ENCODE data around the gene CKAP2.
"Not testable (repeated sequence)": the region's sequence is repeated elsewhere in the genome, so short reads cannot be mapped to it uniquely, and the experiment has no call there.

CKAP2 gene

GRCh38 chr13:52502277-52502676, 47.0 kb downstream of the CKAP2 start:
- H3K27me3 ChIP-seq (ENCODE audit: control insufficient read depth, insufficient read depth, low read length); H3K4me1 ChIP-seq (ENCODE audit: control insufficient read depth, low read depth, low read length): not testable (repeated sequence)

DNA sequence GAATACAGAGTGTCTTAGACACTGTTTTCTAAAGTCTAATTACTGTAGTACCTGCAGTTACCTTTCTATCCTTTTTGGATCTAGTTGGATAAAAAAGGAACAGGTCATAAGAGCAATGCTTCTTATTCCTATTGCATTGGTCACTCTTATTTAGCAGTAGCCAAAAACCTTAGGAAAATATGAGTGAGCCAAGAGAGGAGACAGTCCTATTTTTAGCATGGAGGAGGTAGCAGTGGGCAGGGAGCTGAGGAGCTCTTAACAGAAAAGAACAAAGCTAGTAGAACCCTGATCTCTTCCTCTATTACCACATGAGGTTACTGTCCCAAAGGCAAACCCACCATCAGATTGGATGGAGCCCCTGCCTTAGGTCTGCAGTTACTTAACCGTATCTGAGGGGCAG, 50.6 kb downstream of the CKAP2 start:
- not testable (repeated sequence) for H3K36me3 ChIP-seq (ENCODE audit: control insufficient read depth, low read depth, low read length); H3K4me3 ChIP-seq (ENCODE audit: low read length); H3K27ac ChIP-seq (ENCODE audit: low read length); H3K9me3 ChIP-seq (ENCODE audit: control insufficient read depth, low read depth, low read length); H3K4me1 ChIP-seq (ENCODE audit: control insufficient read depth, low read depth, low read length); H3K9ac ChIP-seq (ENCODE audit: low read length); H3K27me3 ChIP-seq (ENCODE audit: control insufficient read depth, insufficient read depth, low read length)

More at GRCh38 chr13:52502277-52502676, 47.0 kb downstream of the CKAP2 start:
- H3K4me3 ChIP-seq (ENCODE audit: low read length); H3K9ac ChIP-seq (ENCODE audit: low read length); H3K9me3 ChIP-seq (ENCODE audit: control insufficient read depth, low read depth, low read length); H3K36me3 ChIP-seq (ENCODE audit: control insufficient read depth, low read depth, low read length); H3K27ac ChIP-seq (ENCODE audit: low read length): not testable (repeated sequence)

GRCh38 chr13:52509532-52509931, 54.3 kb downstream of the CKAP2 start:
- H3K4me3 ChIP-seq (ENCODE audit: low read length); H3K9ac ChIP-seq (ENCODE audit: low read length); H3K4me1 ChIP-seq (ENCODE audit: control insufficient read depth, low read depth, low read length); H3K9me3 ChIP-seq (ENCODE audit: control insufficient read depth, low read depth, low read length); H3K27ac ChIP-seq (ENCODE audit: low read length); H3K27me3 ChIP-seq (ENCODE audit: control insufficient read depth, insufficient read depth, low read length); H3K36me3 ChIP-seq (ENCODE audit: control insufficient read depth, low read depth, low read length): not testable (repeated sequence)

GRCh38 chr13:52510221-52510797, 55.0 kb downstream of the CKAP2 start:
- H3K9me3 ChIP-seq (ENCODE audit: control insufficient read depth, low read depth, low read length); H3K36me3 ChIP-seq (ENCODE audit: control insufficient read depth, low read depth, low read length); H3K27ac ChIP-seq (ENCODE audit: low read length); H3K4me1 ChIP-seq (ENCODE audit: control insufficient read depth, low read depth, low read length); H3K4me3 ChIP-seq (ENCODE audit: low read length); H3K27me3 ChIP-seq (ENCODE audit: control insufficient read depth, insufficient read depth, low read length); H3K9ac ChIP-seq (ENCODE audit: low read length): not testable (repeated sequence)

DNA sequence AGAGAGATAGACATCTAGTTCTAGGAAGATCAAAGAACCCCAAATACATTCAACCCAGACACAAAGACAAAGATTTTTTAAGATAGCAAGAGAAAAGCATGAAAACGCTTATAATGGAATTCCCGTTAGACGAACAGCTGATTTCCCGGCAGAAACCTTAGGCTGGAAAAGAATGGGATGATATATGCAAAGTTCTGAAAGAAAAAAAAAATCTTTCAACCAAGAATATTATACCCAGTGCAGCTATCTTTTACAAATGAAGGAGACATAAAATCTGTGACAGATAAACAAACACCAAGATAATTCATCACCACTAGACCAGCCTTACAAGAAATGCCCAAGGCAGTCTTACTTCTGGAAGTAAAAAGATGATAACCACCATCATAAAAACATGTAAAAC, 56.3 kb downstream of the CKAP2 start:
- H3K4me1 ChIP-seq (ENCODE audit: control insufficient read depth, low read depth, low read length); H3K36me3 ChIP-seq (ENCODE audit: control insufficient read depth, low read depth, low read length); H3K9me3 ChIP-seq (ENCODE audit: control insufficient read depth, low read depth, low read length); H3K9ac ChIP-seq (ENCODE audit: low read length); H3K27ac ChIP-seq (ENCODE audit: low read length); H3K4me3 ChIP-seq (ENCODE audit: low read length); H3K27me3 ChIP-seq (ENCODE audit: control insufficient read depth, insufficient read depth, low read length): not testable (repeated sequence)

DNA sequence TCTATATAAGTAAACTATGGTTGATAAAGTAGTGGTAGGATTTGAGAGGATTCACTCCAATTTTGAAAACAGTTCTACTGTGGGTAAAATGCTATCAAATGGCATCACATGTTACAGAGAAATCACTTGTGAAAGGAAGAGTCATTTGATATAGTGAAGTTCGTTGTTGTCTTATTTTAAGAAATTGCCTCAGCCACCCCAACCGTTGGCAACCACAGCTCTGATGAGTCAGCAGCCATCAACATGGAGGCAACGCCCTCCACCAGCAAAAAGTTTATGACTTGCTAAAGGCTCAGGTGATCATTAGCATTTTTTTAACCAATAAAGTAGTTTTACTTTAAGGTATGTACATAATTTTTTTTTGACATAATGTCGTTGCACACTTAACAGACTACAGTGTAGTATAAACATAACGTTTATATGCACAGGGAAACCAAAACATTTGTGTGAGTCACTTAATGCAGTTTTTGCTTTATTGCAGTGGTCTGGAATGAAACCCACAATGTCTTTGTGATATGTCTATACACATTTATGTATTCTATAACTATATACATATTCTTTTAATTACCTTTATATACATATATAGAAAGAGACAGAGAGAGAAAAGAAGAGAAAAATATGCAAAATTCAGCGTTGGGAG, 58.8 kb downstream of the CKAP2 start:
- not testable (repeated sequence) for H3K36me3 ChIP-seq (ENCODE audit: control insufficient read depth, low read depth, low read length); H3K9ac ChIP-seq (ENCODE audit: low read length); H3K27ac ChIP-seq (ENCODE audit: low read length); H3K27me3 ChIP-seq (ENCODE audit: control insufficient read depth, insufficient read depth, low read length); H3K4me1 ChIP-seq (ENCODE audit: control insufficient read depth, low read depth, low read length); H3K9me3 ChIP-seq (ENCODE audit: control insufficient read depth, low read depth, low read length); H3K4me3 ChIP-seq (ENCODE audit: low read length)

GRCh38 chr13:52523323-52523722, 68.0 kb downstream of the CKAP2 start:
- H3K27me3 ChIP-seq (ENCODE audit: control insufficient read depth, insufficient read depth, low read length); H3K4me3 ChIP-seq (ENCODE audit: low read length); H3K4me1 ChIP-seq (ENCODE audit: control insufficient read depth, low read depth, low read length); H3K9ac ChIP-seq (ENCODE audit: low read length); H3K27ac ChIP-seq (ENCODE audit: low read length); H3K36me3 ChIP-seq (ENCODE audit: control insufficient read depth, low read depth, low read length); H3K9me3 ChIP-seq (ENCODE audit: control insufficient read depth, low read depth, low read length): not testable (repeated sequence)
